GM10248 (cell line): ENCODE results near the gene GOLGA6L4.
"Not testable (repeated sequence)": the region's sequence is repeated elsewhere in the genome, so short reads cannot be mapped to it uniquely, and the experiment has no call there.

Source experiments
- CTCF ChIA-PET: fragments of 300-600 bp; sonication (Branson Sonifier 250); formaldehyde crosslinking; extraction: SDS; loops from one replicate; lab custom pipeline; 2021; ENCODE audit warnings: antibody characterized with exemption; lab: Yijun Ruan, JAX
- POLR2A ChIA-PET: fragments of 350-650 bp; sonication (Branson Sonifier 250); formaldehyde crosslinking; extraction: SDS; loops from one replicate; lab custom pipeline; 2020; ENCODE audit warnings: antibody characterized with exemption; lab: Yijun Ruan, JAX
- DNase-seq: peaks from one replicate; pipeline ENCODE4 v3.0.0; 2012; ENCODE audit errors: extremely low spot score

GOLGA6L4 gene, protein sequence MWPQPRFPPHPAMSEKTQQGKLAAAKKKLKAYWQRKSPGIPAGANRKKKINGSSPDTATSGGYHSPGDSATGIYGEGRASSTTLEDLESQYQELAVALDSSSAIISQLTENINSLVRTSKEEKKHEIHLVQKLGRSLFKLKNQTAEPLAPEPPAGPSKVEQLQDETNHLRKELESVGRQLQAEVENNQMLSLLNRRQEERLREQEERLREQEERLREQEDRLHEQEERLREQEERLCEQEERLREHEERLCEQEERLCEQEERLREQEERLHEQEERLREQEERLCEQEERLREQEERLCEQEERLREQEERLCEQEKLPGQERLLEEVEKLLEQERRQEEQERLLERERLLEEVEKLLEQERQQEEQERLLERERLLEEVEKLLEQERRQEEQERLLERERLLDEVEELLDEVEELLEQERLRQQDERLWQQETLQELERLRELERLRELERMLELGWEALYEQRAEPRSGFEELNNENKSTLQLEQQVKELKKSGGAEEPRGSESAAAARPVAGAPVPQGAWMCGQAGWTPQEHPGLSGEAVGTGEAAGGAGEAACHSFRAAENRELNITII

DNA sequence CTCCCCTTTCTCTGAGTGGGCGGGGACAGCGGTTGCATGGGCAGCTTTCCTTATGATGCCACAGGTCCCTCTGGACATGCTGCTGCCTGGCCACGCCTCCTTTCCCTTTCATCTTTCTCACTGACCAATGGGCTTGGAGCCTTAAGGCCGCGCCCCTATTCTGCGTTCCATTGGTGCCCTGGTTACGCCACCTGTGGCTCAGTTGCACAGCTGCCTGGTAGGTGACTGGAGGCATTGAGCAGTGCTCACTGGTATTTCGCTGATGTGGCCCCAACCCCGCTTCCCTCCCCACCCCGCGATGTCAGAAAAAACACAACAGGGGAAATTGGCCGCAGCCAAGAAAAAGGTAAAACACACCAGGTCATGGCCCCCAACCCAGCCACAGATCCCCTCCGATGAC, at the start of gene GOLGA6L4:
GOLGA6L4 (plus strand) TSS at position 201 of the 400 bp plus-strand sequence; CDS start at position 263, 62 bp downstream.
- CTCF ChIA-PET, POLR2A ChIA-PET, DNase-seq: not testable (repeated sequence)

DNA sequence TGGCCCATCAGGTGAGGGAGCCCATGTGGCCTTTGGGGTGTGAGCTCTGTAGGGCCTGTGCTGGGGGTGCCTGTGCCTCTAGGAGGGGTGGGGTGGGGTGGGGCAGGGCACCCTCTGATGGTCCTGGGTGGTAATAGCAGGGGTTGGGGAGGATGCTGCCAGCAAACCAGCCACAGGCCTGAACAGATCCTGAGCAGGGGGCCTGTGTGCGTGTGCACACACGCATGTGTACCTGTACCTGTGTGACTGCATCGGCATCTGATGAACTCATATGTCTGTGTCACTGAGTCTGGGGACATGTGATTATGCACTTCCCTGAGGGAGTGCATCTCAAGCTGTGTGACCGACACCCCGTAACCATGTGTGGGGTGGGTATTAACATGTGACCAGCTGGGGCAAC, 42.6 kb upstream of the GOLGA6L4 start:
- CTCF ChIA-PET: not testable (repeated sequence)

DNA sequence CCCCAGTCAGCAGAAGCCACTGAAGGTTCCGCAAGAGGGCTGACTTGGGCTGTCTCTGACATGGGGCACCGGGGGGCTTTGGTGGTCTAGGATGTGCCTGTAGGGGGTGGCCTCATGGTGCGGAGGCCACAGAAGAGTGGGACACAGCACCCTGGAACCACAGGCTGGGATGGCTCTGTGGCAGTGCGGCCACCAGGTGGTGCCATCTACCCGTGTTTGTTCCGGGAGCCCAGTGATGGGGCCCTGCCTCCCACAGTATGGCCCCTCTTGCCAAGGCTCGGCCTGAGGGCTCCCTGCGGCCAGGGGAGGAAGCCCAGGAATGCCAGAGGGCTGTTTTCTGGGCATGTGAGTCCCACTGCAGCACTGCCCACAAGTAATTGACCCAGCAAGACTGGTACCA, 40.0 kb upstream of the GOLGA6L4 start:
- DNase-seq, CTCF ChIA-PET, POLR2A ChIA-PET: not testable (repeated sequence)

More for the DNA sequence above, 42.6 kb upstream of the GOLGA6L4 start:
- POLR2A ChIA-PET, DNase-seq: not testable (repeated sequence)

DNA sequence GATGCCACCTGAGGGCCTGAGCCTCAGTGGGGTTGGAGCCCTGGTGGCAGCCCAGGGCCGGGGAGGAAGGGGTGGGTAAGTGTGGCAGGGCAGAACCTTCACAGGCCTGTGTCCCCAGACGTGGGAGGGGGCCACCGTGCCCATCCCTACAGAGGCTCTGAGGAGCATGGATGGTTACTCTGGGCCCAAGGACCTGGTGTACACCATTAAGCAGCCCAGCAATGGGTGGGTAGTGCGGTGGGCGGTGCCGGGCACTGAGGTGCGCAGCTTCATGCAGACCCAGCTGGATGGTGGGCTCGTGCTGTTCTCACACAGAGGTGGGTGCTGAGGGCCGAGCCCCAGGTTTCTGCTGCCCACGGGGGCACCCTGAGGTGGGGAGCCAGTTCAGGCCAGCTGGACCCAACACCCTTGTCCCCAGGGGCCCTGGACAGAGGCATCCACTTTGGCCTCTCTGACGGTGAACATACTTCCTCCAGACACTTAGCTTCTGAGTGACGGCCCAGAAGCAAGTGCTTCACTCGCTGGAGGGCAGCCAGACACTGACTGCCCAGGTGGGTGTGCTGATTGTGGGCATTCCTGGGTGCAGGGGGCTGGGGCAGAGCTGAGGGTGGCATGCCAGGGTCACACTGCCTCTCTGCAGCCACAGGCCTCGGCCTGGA, 38.9 kb upstream of the GOLGA6L4 start:
- POLR2A ChIA-PET, CTCF ChIA-PET: not testable (repeated sequence)

DNA sequence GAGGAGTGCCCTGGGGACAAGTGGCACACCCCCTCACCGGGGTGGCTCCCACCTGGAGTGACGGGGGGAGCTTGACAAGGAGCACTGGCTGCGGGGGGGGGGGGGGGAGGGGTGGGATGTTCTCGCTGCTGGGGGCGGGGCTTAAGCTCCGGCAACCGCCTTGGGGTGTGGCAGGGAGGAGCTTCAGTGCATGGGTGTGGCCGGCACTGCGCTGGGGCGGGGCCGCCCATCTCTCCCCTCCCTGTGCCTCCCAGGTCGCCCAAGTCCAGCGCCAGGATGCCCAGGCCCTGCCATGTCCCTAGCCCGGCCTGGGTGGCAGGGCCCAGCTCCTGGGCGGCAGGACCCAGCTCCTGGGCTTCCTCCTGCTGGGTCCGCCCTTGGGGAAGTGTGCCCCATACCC, 35.7 kb upstream of the GOLGA6L4 start:
- CTCF ChIA-PET, DNase-seq, POLR2A ChIA-PET: not testable (repeated sequence)

More for the DNA sequence above, 38.9 kb upstream of the GOLGA6L4 start:
- DNase-seq: not testable (repeated sequence)

DNA sequence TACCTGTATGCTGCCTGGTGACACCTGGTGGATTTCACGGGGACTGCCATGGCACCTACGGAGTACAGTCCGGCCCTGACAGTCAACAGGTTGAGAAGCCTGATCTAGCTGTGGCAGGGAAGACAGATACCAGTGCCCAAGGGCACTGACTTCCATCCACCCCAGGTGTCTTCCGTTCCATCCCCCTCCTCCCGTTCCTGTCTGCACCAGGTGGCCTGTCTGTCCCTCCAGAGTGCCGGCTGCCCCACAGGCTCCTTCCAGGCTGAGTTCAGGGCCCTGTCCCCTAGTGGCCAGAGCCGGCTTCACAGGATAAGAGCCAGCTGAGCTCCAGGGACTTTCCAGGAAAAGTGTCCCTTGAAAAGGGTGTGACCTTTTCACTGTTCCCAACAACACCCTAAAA, 10.9 kb downstream of the GOLGA6L4 start:
- POLR2A ChIA-PET, DNase-seq, CTCF ChIA-PET: not testable (repeated sequence)
